Fibroblast of lung (primary cell): Measurements from ENCODE around the gene KDM6B.

Source experiments
- CTCF ChIP-seq, 2 donors: IDR thresholded peaks in 1 of 2; conservative IDR thresholded peaks in 1 of 2; 1 replicate in 1 of 2; 2 replicates in 1 of 2; pipeline ENCODE4 v1.5.1; 2011 to 2012; ENCODE audit warnings: low read length in 2 of 2, control low read depth in 1 of 2, inconsistent platforms in 1 of 2, low read depth in 1 of 2, mild to moderate bottlenecking in 1 of 2
- EZH2 ChIP-seq: IDR thresholded peaks from 2 replicates; pipeline ENCODE4 v1.5.1; 2012; ENCODE audit warnings: low read length, control low read depth, mild to moderate bottlenecking; ENCODE audit errors: missing control alignments

- TF ChIP-seq CTCF (conservative IDR thresholded peaks at IDR 0.05 in 1 of 2, IDR thresholded peaks at IDR 0.05 in 1 of 2; ENCODE audit: low read depth in 1 of 2, low read length in 2 of 2) (no peak), EZH2 (no peak)
These were observed 13.0 kb downstream of the KDM6B start for GRCh38 chr17:7846765-7847661.
